ENCODE data around the gene TMEM54. TPM values are rescaled to one million over a fixed set of nuclear protein-coding genes. Genes with fewer than 3 reads are reported as not detected.

Gene TMEM54
- total and polyA plus RNA-seq, 2 of the 13 experiments (the other 11 are each of a cell fraction or from before 2014, with no cell fraction given) = 2.5 to 2.9 TPM

DNA sequence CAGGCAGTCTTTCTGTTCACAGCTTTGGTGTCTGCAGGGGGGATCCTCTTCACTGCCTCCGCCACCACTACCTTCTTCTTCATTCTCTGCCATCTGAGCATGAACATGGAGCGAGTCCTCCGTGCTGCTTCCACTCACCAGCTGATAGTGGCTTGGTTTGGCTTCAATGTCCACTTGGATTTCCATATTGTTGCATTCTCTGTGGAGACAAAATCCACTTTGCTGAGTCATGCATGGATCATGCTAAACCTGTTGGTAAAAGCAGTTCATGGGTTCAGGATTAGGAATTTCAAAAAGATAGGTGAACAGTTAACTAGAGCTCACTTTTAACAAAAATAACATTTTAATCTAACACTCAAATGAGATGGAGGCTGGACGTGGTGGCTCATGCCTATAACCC is 35.9 kb upstream of the TMEM54 start (continued):
- no peak for TF ChIP-seq HNRNPL (IDR thresholded peaks at IDR 0.05; ENCODE audit: low read depth, low read length)
- TF ChIP-seq GATA4 (IDR thresholded peaks at IDR 0.05; ENCODE audit: borderline replicate concordance, low read depth) = no peak
- TF ChIP-seq, protein P1, sequence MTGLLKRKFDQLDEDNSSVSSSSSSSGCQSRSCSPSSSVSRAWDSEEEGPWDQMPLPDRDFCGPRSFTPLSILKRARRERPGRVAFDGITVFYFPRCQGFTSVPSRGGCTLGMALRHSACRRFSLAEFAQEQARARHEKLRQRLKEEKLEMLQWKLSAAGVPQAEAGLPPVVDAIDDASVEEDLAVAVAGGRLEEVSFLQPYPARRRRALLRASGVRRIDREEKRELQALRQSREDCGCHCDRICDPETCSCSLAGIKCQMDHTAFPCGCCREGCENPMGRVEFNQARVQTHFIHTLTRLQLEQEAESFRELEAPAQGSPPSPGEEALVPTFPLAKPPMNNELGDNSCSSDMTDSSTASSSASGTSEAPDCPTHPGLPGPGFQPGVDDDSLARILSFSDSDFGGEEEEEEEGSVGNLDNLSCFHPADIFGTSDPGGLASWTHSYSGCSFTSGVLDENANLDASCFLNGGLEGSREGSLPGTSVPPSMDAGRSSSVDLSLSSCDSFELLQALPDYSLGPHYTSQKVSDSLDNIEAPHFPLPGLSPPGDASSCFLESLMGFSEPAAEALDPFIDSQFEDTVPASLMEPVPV (CRISPR knock-in tag; IDR thresholded peaks at IDR 0.05) = no peak
- TF ChIP-seq, protein P2, sequence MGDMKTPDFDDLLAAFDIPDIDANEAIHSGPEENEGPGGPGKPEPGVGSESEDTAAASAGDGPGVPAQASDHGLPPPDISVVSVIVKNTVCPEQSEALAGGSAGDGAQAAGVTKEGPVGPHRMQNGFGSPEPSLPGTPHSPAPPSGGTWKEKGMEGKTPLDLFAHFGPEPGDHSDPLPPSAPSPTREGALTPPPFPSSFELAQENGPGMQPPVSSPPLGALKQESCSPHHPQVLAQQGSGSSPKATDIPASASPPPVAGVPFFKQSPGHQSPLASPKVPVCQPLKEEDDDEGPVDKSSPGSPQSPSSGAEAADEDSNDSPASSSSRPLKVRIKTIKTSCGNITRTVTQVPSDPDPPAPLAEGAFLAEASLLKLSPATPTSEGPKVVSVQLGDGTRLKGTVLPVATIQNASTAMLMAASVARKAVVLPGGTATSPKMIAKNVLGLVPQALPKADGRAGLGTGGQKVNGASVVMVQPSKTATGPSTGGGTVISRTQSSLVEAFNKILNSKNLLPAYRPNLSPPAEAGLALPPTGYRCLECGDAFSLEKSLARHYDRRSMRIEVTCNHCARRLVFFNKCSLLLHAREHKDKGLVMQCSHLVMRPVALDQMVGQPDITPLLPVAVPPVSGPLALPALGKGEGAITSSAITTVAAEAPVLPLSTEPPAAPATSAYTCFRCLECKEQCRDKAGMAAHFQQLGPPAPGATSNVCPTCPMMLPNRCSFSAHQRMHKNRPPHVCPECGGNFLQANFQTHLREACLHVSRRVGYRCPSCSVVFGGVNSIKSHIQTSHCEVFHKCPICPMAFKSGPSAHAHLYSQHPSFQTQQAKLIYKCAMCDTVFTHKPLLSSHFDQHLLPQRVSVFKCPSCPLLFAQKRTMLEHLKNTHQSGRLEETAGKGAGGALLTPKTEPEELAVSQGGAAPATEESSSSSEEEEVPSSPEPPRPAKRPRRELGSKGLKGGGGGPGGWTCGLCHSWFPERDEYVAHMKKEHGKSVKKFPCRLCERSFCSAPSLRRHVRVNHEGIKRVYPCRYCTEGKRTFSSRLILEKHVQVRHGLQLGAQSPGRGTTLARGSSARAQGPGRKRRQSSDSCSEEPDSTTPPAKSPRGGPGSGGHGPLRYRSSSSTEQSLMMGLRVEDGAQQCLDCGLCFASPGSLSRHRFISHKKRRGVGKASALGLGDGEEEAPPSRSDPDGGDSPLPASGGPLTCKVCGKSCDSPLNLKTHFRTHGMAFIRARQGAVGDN (CRISPR knock-in tag; IDR thresholded peaks at IDR 0.05) = 0 out of 2 replicates have a peak, but pooled peaks have one; percentile 19

DNA sequence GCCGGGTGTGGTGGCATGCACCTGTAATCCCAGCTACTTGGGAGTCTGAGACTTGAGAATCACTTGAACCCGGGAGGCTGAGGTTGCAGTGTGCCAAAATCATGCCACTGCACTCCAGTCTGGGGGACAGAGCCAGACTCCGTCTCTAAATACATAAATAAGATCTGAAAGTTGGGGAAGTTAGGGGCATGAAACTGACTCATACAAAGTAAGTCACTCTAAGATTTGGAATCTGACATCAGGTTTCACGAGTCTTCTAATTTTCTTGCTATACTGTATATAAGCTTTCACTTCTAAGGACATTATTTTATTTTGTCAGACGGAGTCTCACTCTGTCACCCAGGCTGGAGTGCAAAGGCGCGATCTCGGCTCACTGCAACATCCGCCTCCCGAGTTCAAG is 33.3 kb upstream of the TMEM54 start:
- no peak overlapping the region for H3K4me3 ChIP-seq (replicated peaks in 1 of 3; ENCODE audit: insufficient read depth in 1 of 3, low read depth in 2 of 3, low read length in 3 of 3)
- DNase-seq (ENCODE audit: low spot score) = no peak
- H3K4me1 ChIP-seq (ENCODE audit: insufficient read depth, low read length) = peaks cover 45% of the 10 kb centered on the region
- WGBS (ENCODE audit: low lambda C conversion rate) = 92% methylated on average over 10 of the region's 10 CpGs
- 0 out of 2 replicates have a peak overlapping the region, but pooled peaks have one; percentile 13 for H3K9ac ChIP-seq (ENCODE audit: insufficient read depth, low read depth, low read length)
- no peaks in the 10 kb centered on the region for H3K9me3 ChIP-seq (ENCODE audit: low read length)
- no peaks in the 10 kb centered on the region for H4K20me1 ChIP-seq (ENCODE audit: insufficient read depth, low read length)
- BruUV-seq (replicated peaks) = no TSS peak
- ATAC-seq = no peak
- H3K79me2 ChIP-seq (ENCODE audit: insufficient read depth, low read length) = no peaks in the 10 kb centered on the region
- peaks cover 2 to 23% of the 10 kb centered on the region in 2 experiments; a peak in 4 of 5 replicates for H3K36me3 ChIP-seq (replicated peaks in 1 of 2; ENCODE audit: control insufficient read depth in 1 of 2, insufficient read depth in 2 of 2, low read length in 2 of 2)
- in situ Hi-C loops (cut with HindIII; ENCODE audit: extremely low pct_ligation_motif_present, low pct_unique_long_range_greater_than_20kb) (loop anchor here (5.0 kb wide), 1 partner anchor 123 kb away; no protein-coding TSS in a partner anchor), intact Hi-C loops (cut with micrococcal nuclease; ENCODE audit: unreplicated experiment) (loop anchor here (1.0 to 10.0 kb wide), 4 partner anchors 28 to 150 kb away; partner anchors contain the start of genes AK2 and AZIN2)
- H2AFZ ChIP-seq (ENCODE audit: low read length) = no peak overlapping the region
- no peak for FAIRE-seq
- peaks cover 0 to 3% of the 10 kb centered on the region in 2 experiments; a peak in 3 of 5 replicates for H3K27me3 ChIP-seq (ENCODE audit: control insufficient read depth in 1 of 2, insufficient read depth in 2 of 2, low read length in 2 of 2)
- H3K4me2 ChIP-seq (ENCODE audit: low read depth, low read length) = peak overlapping the region; percentile 71
- ChIA-PET POLR2A (interaction anchor here (1.7 to 3.4 kb wide), 4 partner anchors 14 to 193 kb away, joined by 4 to 26 read pairs (median 6); partner anchors contain the start of gene RNF19B), CTCF (ENCODE audit: low intra/inter-chr PET ratio, low total read pairs) (interaction anchor here (0.9 to 5.0 kb wide), 2 partner anchors 121 to 152 kb away, joined by 4 to 44 read pairs; no protein-coding TSS in a partner anchor)
- H3K27ac ChIP-seq (ENCODE audit: extremely low read length, insufficient read depth, low read length) = peak overlapping the region; percentile 90
- no peak for TF ChIP-seq SYNCRIP (IDR thresholded peaks at IDR 0.05; ENCODE audit: insufficient read depth, low read depth, low read length)
- no peak for TF ChIP-seq ISL2 (CRISPR knock-in tag; IDR thresholded peaks at IDR 0.05)
- TF ChIP-seq, protein P3, sequence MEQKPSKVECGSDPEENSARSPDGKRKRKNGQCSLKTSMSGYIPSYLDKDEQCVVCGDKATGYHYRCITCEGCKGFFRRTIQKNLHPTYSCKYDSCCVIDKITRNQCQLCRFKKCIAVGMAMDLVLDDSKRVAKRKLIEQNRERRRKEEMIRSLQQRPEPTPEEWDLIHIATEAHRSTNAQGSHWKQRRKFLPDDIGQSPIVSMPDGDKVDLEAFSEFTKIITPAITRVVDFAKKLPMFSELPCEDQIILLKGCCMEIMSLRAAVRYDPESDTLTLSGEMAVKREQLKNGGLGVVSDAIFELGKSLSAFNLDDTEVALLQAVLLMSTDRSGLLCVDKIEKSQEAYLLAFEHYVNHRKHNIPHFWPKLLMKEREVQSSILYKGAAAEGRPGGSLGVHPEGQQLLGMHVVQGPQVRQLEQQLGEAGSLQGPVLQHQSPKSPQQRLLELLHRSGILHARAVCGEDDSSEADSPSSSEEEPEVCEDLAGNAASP (CRISPR knock-in tag; IDR thresholded peaks at IDR 0.05; ENCODE audit: borderline replicate concordance) = no peak
- TF ChIP-seq DNMT3B (CRISPR knock-in tag; conservative IDR thresholded peaks at IDR 0.05) = no peak
- no peak for TF ChIP-seq ZMYM3 (CRISPR knock-in tag; IDR thresholded peaks at IDR 0.05)
- TF ChIP-seq ETV6 (CRISPR knock-in tag; conservative IDR thresholded peaks at IDR 0.05) = no peak
- TF ChIP-seq, protein P4, sequence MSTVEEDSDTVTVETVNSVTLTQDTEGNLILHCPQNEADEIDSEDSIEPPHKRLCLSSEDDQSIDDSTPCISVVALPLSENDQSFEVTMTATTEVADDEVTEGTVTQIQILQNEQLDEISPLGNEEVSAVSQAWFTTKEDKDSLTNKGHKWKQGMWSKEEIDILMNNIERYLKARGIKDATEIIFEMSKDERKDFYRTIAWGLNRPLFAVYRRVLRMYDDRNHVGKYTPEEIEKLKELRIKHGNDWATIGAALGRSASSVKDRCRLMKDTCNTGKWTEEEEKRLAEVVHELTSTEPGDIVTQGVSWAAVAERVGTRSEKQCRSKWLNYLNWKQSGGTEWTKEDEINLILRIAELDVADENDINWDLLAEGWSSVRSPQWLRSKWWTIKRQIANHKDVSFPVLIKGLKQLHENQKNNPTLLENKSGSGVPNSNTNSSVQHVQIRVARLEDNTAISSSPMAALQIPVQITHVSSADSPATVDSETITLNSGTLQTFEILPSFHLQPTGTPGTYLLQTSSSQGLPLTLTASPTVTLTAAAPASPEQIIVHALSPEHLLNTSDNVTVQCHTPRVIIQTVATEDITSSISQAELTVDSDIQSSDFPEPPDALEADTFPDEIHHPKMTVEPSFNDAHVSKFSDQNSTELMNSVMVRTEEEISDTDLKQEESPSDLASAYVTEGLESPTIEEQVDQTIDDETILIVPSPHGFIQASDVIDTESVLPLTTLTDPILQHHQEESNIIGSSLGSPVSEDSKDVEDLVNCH (CRISPR knock-in tag; IDR thresholded peaks at IDR 0.05) = no peak
- TF ChIP-seq TCF12 (IDR thresholded peaks at IDR 0.05) = no peak
- TF ChIP-seq TCF12 (CRISPR knock-in tag; IDR thresholded peaks at IDR 0.05) = no peak
- no peak for TF ChIP-seq NFE2L2 (IDR thresholded peaks at IDR 0.05; ENCODE audit: low read length)
